Progenitor cell of endocrine pancreas (in vitro differentiated cells): ENCODE data around the gene ALPK3. TPM values are rescaled to one million over a fixed set of nuclear protein-coding genes. Genes with fewer than 3 reads are reported as not detected.

ENCODE experiments used
- DNase-seq: peaks from one replicate; pipeline ENCODE4 v3.0.0; 2021; ENCODE audit warnings: low spot score; ENCODE audit not compliant: unreplicated experiment
- H3K27ac Mint-ChIP-seq: 2 replicates; pipeline ENCODE4 v1.8.0; 2021; ENCODE audit warnings: mild to moderate bottlenecking, moderate library complexity, mixed read lengths
- H3K27me3 Mint-ChIP-seq: 2 replicates; pipeline ENCODE4 v1.8.0; 2021; ENCODE audit warnings: mixed read lengths
- H3K36me3 Mint-ChIP-seq: 2 replicates; pipeline ENCODE4 v1.8.0; 2022; ENCODE audit warnings: mixed read lengths; ENCODE audit not compliant: insufficient read depth
- H3K4me1 Mint-ChIP-seq: 2 replicates; pipeline ENCODE4 v1.8.0; 2021; ENCODE audit warnings: low read depth, mixed read lengths
- H3K4me3 Mint-ChIP-seq: 2 replicates; pipeline ENCODE4 v1.8.0; 2021; ENCODE audit warnings: low read depth, mild to moderate bottlenecking, moderate library complexity, mixed read lengths
- H3K9me3 Mint-ChIP-seq: 2 replicates; pipeline ENCODE4 v1.8.0; 2021; ENCODE audit warnings: low read depth, mixed read lengths
- total RNA-seq: library from RNA; stranded (reverse); gene quantifications from 2 replicates; pipeline ENCODE4 v1.2.1, GENCODE V29; 2021
- TF ChIP-seq, protein P1 (sequence below): fragments of 200-600 bp; sonication (generic); IDR thresholded peaks from one replicate; pipeline ENCODE4 v1.5.0; 2021; ENCODE audit warnings: antibody characterized with exemption, mild to moderate bottlenecking; ENCODE audit not compliant: unreplicated experiment

The ALPK3 gene
- total RNA-seq, 1 donor from 2014 or later, result 122 TPM

DNA sequence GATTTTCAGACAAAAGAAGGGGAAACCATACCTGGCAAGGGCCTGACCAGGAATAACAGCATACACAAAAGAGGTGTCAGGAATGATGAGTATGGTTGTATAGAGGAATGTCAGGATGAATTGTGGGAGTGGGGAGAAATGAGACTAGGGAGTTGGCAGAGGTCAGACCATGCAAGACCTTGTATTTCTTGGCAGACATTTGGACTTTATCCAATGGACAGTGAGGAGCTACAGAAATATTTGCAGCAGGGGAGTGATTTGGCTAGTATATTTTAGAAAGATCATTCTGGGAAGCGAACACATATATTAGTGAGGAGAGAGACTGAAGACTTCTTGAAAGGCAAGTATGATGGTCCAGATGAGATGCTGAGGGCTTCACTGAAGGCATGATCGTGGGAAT is 25.4 kb upstream of the ALPK3 start:
- peak overlapping the region; percentile 39 for H3K27ac Mint-ChIP-seq
- no peaks in the 10 kb centered on the region for H3K27me3 Mint-ChIP-seq
- TF ChIP-seq, protein P1, sequence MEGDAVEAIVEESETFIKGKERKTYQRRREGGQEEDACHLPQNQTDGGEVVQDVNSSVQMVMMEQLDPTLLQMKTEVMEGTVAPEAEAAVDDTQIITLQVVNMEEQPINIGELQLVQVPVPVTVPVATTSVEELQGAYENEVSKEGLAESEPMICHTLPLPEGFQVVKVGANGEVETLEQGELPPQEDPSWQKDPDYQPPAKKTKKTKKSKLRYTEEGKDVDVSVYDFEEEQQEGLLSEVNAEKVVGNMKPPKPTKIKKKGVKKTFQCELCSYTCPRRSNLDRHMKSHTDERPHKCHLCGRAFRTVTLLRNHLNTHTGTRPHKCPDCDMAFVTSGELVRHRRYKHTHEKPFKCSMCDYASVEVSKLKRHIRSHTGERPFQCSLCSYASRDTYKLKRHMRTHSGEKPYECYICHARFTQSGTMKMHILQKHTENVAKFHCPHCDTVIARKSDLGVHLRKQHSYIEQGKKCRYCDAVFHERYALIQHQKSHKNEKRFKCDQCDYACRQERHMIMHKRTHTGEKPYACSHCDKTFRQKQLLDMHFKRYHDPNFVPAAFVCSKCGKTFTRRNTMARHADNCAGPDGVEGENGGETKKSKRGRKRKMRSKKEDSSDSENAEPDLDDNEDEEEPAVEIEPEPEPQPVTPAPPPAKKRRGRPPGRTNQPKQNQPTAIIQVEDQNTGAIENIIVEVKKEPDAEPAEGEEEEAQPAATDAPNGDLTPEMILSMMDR, result no peak
- no peak for DNase-seq
- H3K4me3 Mint-ChIP-seq, result no peak overlapping the region
- peaks cover 26% of the 10 kb centered on the region for H3K36me3 Mint-ChIP-seq
- peaks cover 12% of the 10 kb centered on the region for H3K4me1 Mint-ChIP-seq
- H3K9me3 Mint-ChIP-seq, result no peaks in the 10 kb centered on the region

GRCh38 chr15:84793431-84794161 is 23.6 kb upstream of the ALPK3 start:
- Mint-ChIP-seq H3K9me3 (no peaks in the 10 kb centered on the region), H3K36me3 (peaks cover 25% of the 10 kb centered on the region), H3K27me3 (no peaks in the 10 kb centered on the region), H3K27ac (no peak overlapping the region), H3K4me1 (peaks cover 12% of the 10 kb centered on the region), H3K4me3 (no peak overlapping the region)
- no peak for DNase-seq
- TF ChIP-seq, protein P1, result no peak

DNA sequence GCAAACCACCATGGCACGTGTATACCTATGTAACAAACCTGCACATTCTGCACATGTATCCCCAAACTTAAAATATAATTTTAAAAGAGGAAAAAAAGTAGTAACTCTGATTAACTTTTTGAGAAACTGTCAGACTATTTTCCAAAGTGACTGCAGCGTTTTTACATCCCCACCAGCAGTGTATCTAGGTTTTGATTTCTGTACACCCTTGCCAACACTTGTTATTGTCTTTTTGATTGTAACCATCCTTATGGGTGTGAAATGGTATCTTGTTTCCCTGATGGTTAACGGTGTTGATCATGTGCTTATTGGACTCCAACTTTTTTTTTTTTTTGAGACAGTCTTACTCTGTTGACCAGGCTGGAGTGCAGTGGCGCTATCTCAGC is 23.0 kb upstream of the ALPK3 start:
- H3K27ac Mint-ChIP-seq, result no peak overlapping the region
- DNase-seq, result no peak
- no peaks in the 10 kb centered on the region for H3K9me3 Mint-ChIP-seq
- H3K27me3 Mint-ChIP-seq, result no peaks in the 10 kb centered on the region
- no peak overlapping the region for H3K4me3 Mint-ChIP-seq
- TF ChIP-seq, protein P1, result no peak
- H3K36me3 Mint-ChIP-seq, result peaks cover 25% of the 10 kb centered on the region
- peaks cover 12% of the 10 kb centered on the region for H3K4me1 Mint-ChIP-seq

GRCh38 chr15:84795186-84795585 is 22.0 kb upstream of the ALPK3 start:
- TF ChIP-seq, protein P1, result no peak
- H3K27ac Mint-ChIP-seq, result no peak overlapping the region
- H3K36me3 Mint-ChIP-seq, result peaks cover 24% of the 10 kb centered on the region
- no peak overlapping the region for H3K4me3 Mint-ChIP-seq
- no peaks in the 10 kb centered on the region for H3K27me3 Mint-ChIP-seq
- no peaks in the 10 kb centered on the region for H3K9me3 Mint-ChIP-seq
- no peak for DNase-seq
- peaks cover 4% of the 10 kb centered on the region for H3K4me1 Mint-ChIP-seq

DNA sequence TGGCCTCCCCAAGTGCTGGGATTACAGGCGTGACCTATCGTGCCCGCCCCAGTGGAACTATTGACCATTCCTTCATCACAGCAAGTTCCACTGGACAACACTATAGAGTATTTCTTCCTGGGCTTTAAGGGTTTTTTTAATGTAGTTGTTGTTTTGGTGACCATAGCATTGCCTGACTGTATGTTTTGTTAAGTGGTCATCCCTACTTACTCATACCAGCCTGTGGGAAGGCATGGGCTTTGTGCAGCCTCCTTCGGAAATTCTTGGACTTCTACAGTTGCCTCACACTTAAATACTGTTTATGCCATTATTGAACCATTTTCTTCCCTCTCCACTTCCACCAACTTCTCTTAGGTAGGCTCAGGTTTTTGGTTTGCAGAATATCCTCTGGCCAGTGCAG is 19.9 kb upstream of the ALPK3 start:
- Mint-ChIP-seq H3K27me3 (no peaks in the 10 kb centered on the region), H3K27ac (no peak overlapping the region), H3K4me1 (no peaks in the 10 kb centered on the region), H3K36me3 (peaks cover 20% of the 10 kb centered on the region), H3K9me3 (no peaks in the 10 kb centered on the region), H3K4me3 (no peak overlapping the region)
- DNase-seq, result no peak
- TF ChIP-seq, protein P1, result no peak
